ENCODE measurements around the gene ZNF536.

The ZNF536 gene

GRCh38 chr19:30335306-30335886, 36.8 kb upstream of the ZNF536 start:
- H4K20me1 ChIP-seq (ENCODE audit: insufficient read depth, low read length) = no peaks in the 10 kb centered on the region
- no peak overlapping the region for H3K4me3 ChIP-seq (ENCODE audit: low read length)
- peaks cover 15% of the 10 kb centered on the region for H3K27me3 ChIP-seq (replicated peaks; ENCODE audit: insufficient read depth, low read length)
- no peak overlapping the region for H2AFZ ChIP-seq (ENCODE audit: low read length)
- no peaks in the 10 kb centered on the region for H3K36me3 ChIP-seq (replicated peaks; ENCODE audit: insufficient read depth, low read length)
- TF ChIP-seq EZH2phosphoT487 (IDR thresholded peaks at IDR 0.05; ENCODE audit: low read length) (no peak), EZH2 (optimal IDR thresholded peaks at IDR 0.05; ENCODE audit: low read depth, low read length) (no peak), CTCF (IDR thresholded peaks at IDR 0.05; ENCODE audit: low read length) (no peak)
- H3K9me3 ChIP-seq (replicated peaks; ENCODE audit: insufficient read depth, low read length) = no peaks in the 10 kb centered on the region
- no peaks in the 10 kb centered on the region for H3K79me2 ChIP-seq (ENCODE audit: low read length)
- H3K4me2 ChIP-seq (ENCODE audit: low read depth, low read length) = no peak overlapping the region
- H3K9ac ChIP-seq (ENCODE audit: low read length) = no peak overlapping the region
- no peak overlapping the region for H3K27ac ChIP-seq (ENCODE audit: low read length)
- H3F3A ChIP-seq (ENCODE audit: insufficient read depth, low read length) = no peaks in the 10 kb centered on the region
- no peaks in the 10 kb centered on the region for H3K4me1 ChIP-seq (ENCODE audit: low read length)
- no peak for DNase-seq
- H3K9me2 ChIP-seq (replicated peaks; ENCODE audit: insufficient read depth, low read length) = no peaks in the 10 kb centered on the region

GRCh38 chr19:30336290-30336689, 35.9 kb upstream of the ZNF536 start:
- H3F3A ChIP-seq (ENCODE audit: insufficient read depth, low read length) = no peaks in the 10 kb centered on the region
- H3K36me3 ChIP-seq (replicated peaks; ENCODE audit: insufficient read depth, low read length) = no peaks in the 10 kb centered on the region
- H2AFZ ChIP-seq (ENCODE audit: low read length) = no peak overlapping the region
- H3K79me2 ChIP-seq (ENCODE audit: low read length) = no peaks in the 10 kb centered on the region
- no peak overlapping the region for H3K9ac ChIP-seq (ENCODE audit: low read length)
- no peak for TF ChIP-seq EZH2phosphoT487 (IDR thresholded peaks at IDR 0.05; ENCODE audit: low read length)
- TF ChIP-seq EZH2 (optimal IDR thresholded peaks at IDR 0.05; ENCODE audit: low read depth, low read length) = no peak
- TF ChIP-seq CTCF (IDR thresholded peaks at IDR 0.05; ENCODE audit: low read length) = no peak
- no peak for DNase-seq
- H3K27me3 ChIP-seq (replicated peaks; ENCODE audit: insufficient read depth, low read length) = peaks cover 24% of the 10 kb centered on the region
- H3K9me3 ChIP-seq (replicated peaks; ENCODE audit: insufficient read depth, low read length) = no peaks in the 10 kb centered on the region
- H3K4me1 ChIP-seq (ENCODE audit: low read length) = no peaks in the 10 kb centered on the region
- no peak overlapping the region for H3K4me3 ChIP-seq (ENCODE audit: low read length)
- no peaks in the 10 kb centered on the region for H4K20me1 ChIP-seq (ENCODE audit: insufficient read depth, low read length)
- H3K9me2 ChIP-seq (replicated peaks; ENCODE audit: insufficient read depth, low read length) = no peaks in the 10 kb centered on the region
- no peak overlapping the region for H3K27ac ChIP-seq (ENCODE audit: low read length)
- H3K4me2 ChIP-seq (ENCODE audit: low read depth, low read length) = no peak overlapping the region

GRCh38 chr19:30338041-30338456, 34.1 kb upstream of the ZNF536 start:
- Histone ChIP-seq H3K4me3 (ENCODE audit: low read length) (no peak overlapping the region), H3K36me3 (replicated peaks; ENCODE audit: insufficient read depth, low read length) (no peaks in the 10 kb centered on the region), H3K4me1 (ENCODE audit: low read length) (no peaks in the 10 kb centered on the region), H3F3A (ENCODE audit: insufficient read depth, low read length) (no peaks in the 10 kb centered on the region), H3K27ac (ENCODE audit: low read length) (no peak overlapping the region), H2AFZ (ENCODE audit: low read length) (no peak overlapping the region), H3K4me2 (ENCODE audit: low read depth, low read length) (no peak overlapping the region), H3K79me2 (ENCODE audit: low read length) (no peaks in the 10 kb centered on the region), H3K9ac (ENCODE audit: low read length) (no peak overlapping the region), H3K9me3 (replicated peaks; ENCODE audit: insufficient read depth, low read length) (no peaks in the 10 kb centered on the region), H4K20me1 (ENCODE audit: insufficient read depth, low read length) (no peaks in the 10 kb centered on the region), H3K27me3 (replicated peaks; ENCODE audit: insufficient read depth, low read length) (peaks cover 30% of the 10 kb centered on the region), H3K9me2 (replicated peaks; ENCODE audit: insufficient read depth, low read length) (no peaks in the 10 kb centered on the region)
- no peak for DNase-seq
- TF ChIP-seq EZH2 (optimal IDR thresholded peaks at IDR 0.05; ENCODE audit: low read depth, low read length) = no peak

GRCh38 chr19:30338878-30339623, 33.1 kb upstream of the ZNF536 start:
- Histone ChIP-seq H2AFZ (ENCODE audit: low read length) (no peak overlapping the region), H3K27me3 (replicated peaks; ENCODE audit: insufficient read depth, low read length) (peaks cover 33% of the 10 kb centered on the region)
- TF ChIP-seq CTCF (IDR thresholded peaks at IDR 0.05; ENCODE audit: low read length) (no peak), EZH2phosphoT487 (IDR thresholded peaks at IDR 0.05; ENCODE audit: low read length) (no peak), EZH2 (optimal IDR thresholded peaks at IDR 0.05; ENCODE audit: low read depth, low read length) (no peak)

More at GRCh38 chr19:30338878-30339623, 33.1 kb upstream of the ZNF536 start:
- Histone ChIP-seq H3K4me1 (ENCODE audit: low read length) (no peaks in the 10 kb centered on the region), H3K27ac (ENCODE audit: low read length) (no peak overlapping the region), H3K9me3 (replicated peaks; ENCODE audit: insufficient read depth, low read length) (no peaks in the 10 kb centered on the region), H3K36me3 (replicated peaks; ENCODE audit: insufficient read depth, low read length) (no peaks in the 10 kb centered on the region), H3K9me2 (replicated peaks; ENCODE audit: insufficient read depth, low read length) (no peaks in the 10 kb centered on the region), H3K9ac (ENCODE audit: low read length) (no peak overlapping the region), H3F3A (ENCODE audit: insufficient read depth, low read length) (no peaks in the 10 kb centered on the region), H3K79me2 (ENCODE audit: low read length) (no peaks in the 10 kb centered on the region), H3K4me2 (ENCODE audit: low read depth, low read length) (no peak overlapping the region), H3K4me3 (ENCODE audit: low read length) (no peak overlapping the region), H4K20me1 (ENCODE audit: insufficient read depth, low read length) (no peaks in the 10 kb centered on the region)
- DNase-seq = no peak
